Stimulated activated CD8-positive, alpha-beta memory T cell treated with anti-CD3 and anti-CD28 coated beads, Interleukin-15, amount 100 ng/mL, for 48 hours (primary cell): Measurements from ENCODE around the gene RGPD6.
"Not testable (repeated sequence)": the region's sequence is repeated elsewhere in the genome, so short reads cannot be mapped to it uniquely, and the experiment has no call there.

Source experiments
- DNase-seq, 2 donors: peaks; one replicate each; pipeline ENCODE4 v3.0.0-alpha.2; 2020; ENCODE audit warnings: low read depth in 2 of 2

Gene RGPD6

DNA sequence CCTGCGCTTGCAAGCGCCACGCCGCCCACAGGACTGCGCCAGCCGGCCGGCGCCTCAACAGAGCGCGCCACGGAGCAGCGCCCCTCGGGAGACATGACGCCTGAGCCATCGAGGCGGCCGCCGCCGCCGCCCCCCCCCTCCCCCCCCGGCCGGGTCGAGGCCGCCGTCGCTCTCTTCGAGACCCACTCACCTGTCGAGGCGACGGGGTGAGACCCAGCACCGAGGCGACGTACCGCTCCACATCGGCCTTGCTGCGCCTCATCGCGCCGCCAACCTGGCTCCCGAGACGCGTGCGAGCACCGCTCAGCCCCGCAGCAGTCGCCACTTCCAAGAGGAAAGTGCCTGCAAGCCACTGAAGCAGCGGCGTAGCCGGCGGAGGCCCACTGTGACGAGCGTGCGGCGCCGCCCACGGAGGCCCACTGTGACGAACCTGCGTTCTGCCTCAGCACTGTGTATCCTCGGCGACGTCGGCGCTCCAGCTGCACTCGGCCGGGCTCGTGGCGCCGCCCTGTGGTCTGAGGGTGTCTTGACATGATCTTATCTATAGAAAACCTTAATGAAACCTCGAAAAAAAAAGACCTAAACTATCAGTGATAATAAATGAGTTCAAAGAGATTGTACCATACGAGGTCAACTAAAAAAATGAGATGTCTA lies at the start of gene RGPD6:
Gene RGPD6, minus strand, starts transcription at position 460 of the 654 bp plus-strand sequence. Its CDS starts 198 bp downstream, at position 262.
- not testable (repeated sequence) for DNase-seq

DNA sequence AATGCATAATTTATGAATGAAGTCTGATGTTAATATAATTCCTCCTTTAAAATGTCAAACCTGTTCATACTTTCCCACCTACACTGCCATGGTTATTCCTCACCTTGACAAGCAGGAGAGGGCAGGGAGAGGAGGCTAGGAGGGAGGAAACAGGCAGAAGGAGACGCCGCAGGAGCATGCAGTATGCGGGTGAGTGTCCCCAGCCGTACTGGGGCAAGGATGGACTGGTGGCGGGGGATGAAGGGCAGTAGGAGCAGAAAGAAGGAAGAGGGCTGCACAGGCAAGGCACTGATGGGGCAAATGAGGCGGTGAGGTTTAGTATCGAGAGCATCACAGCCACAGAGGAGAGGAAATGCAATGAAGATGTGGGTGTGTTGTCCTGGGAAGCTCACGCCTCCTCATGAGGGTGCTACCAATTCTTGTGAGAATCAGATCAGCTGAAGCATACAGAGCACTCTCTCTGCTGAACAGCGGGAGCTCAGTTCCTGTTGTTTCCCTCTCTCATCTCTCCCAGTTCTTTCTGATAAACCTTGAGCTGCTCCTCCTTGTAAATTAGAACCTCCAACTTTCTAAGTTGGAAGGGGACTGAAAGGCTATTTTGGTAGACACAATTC lies 42.4 kb upstream of the RGPD6 start:
- DNase-seq = not testable (repeated sequence)

GRCh38 chr2:110613927-110614326 lies 36.9 kb upstream of the RGPD6 start:
- not testable (repeated sequence) for DNase-seq

DNA sequence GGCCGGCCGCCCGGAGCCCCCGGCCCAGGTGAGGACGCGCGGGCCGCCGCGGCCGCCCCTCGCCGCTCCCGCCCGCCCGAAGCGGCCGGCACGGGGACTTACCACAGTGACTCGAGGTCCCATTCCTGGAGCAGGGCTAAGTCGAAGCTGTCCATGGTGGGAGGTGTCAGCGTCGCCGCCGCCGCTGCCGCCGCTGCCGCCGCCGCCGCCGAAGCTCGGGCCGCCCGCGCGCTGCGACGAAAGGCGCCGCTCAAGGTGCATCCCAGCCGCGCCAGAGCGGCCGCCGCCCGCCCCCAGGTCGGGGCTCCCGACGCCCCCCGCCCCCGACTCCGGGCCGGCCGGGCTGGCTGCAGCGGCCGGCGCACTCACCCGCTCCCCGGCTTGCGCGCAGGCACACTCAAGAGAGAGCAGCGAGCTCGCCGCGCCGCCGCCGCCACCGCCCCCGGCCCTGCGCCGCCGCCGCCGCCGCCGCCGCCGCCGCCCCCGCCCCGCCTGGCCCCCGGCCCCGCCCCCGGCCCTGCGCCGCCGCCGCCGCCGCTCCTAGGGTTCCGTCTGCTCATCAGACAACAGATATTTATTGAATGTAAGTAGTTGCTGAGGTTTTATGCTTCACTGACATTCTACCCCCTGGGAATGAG lies 33.7 kb upstream of the RGPD6 start:
- not testable (repeated sequence) for DNase-seq

DNA sequence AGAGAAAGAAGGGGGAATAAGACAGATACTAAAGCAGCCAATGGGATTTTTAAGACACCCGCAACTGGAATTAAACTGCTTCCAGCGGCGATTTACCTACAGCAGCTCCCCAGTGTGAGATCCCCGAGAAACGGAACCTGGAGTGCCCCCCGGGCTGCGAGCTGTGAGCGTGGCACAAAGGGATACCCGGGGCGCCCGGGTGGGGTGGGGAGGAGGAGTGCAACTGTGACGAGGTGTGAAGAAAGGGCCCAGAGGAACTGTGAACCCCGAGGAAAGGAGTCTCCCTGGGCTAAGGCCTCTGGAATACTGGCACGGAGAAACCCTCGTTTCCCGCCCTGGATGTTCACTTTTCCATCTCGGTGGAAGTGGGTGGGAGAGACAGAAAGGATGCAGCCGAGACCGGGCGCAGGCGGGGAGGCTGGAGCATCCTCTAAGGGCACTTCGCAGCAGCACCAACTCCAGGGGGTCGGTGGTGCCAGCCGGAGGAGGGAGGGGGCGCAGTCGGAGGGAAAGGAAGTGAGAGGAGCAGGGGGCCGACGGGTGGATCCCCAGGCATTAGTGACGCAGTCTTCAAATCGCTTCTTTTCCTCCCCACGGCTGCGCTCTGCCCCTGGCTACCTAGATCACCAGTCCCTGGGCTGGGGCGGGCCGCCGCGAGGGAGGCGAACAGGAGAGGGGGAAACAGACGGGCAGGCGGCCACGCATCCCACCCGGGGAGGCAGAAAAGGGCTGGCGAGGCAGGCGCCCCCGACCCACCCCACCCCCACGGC lies 33.0 kb upstream of the RGPD6 start:
- not testable (repeated sequence) for DNase-seq

DNA sequence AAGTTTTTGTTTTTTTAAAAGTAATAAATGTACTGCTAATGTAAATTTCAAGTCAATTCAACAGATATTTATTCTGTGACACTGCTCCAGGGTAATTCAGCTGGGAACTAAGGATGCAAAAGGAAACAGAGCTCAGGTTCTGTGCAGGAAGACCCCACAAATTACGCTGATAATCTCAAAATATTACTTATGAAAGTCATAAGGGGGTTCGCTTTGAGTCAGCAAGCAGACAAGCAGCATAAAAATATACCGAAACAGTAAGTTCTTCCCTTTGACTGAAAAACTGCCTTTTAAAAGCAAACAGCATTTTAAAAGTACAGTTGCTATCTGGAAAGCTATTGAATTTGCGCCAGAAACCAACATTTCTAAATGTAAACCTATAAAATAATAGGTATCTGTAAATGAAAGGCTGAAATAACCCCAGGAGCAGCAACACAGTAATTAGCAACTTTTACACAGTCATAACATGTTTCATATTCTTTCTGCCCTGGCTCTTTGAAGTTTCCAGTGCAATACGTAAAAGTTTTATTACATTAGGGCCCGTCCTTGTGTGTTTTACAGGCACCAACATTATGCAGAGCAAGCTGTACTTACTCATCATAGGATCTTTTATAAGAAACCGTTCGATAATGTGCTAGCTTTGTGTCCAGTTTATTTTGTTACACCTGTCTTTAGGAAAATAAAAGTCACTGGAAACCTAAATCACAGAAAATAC lies 31.9 kb upstream of the RGPD6 start:
- DNase-seq = not testable (repeated sequence)

DNA sequence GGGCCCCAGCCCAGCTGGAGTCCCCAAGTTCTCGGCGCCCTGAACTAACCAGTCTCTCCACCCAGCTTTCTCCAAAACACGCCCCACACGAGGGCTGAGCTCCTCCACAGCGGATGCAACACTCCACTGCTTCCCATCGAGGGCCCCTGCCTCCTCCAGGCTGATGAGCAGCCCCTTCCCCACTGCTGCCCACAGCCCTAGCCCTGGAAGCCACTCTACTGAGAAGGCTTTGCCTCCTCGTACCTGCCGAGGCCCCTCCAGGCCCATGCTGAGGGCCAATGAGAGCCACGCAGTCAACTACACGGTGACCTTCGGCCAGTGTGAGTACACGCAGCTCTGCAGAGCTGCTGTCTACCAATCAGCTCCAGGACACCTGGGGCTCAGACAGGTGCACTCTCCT lies 28.0 kb upstream of the RGPD6 start:
- not testable (repeated sequence) for DNase-seq

GRCh38 chr2:110603917-110604591 lies 27.0 kb upstream of the RGPD6 start:
- not testable (repeated sequence) for DNase-seq

DNA sequence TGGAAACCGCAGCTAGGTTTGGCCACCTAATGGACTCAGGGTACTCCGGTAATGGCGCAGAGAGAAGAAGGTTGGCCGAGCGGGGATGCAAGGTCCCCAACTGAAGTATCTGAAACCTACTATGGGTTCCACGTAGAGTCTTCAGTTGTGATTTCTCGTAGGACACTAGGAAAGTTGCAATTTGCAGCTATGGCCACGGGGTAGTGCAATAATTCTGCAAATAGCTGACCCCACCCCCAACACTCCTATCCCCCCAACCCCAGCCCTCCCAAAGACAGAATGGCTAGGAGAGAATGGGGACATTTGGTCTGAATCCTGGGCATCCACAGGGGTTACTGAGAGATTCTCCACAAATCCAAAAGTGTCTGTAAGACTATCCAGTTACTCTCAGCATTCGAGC lies 25.1 kb upstream of the RGPD6 start:
- DNase-seq = not testable (repeated sequence)

GRCh38 chr2:110591973-110592372 lies 15.0 kb upstream of the RGPD6 start:
- DNase-seq = not testable (repeated sequence)

GRCh38 chr2:110589677-110590330 lies 12.8 kb upstream of the RGPD6 start:
- not testable (repeated sequence) for DNase-seq

GRCh38 chr2:110588520-110588919 lies 11.5 kb upstream of the RGPD6 start:
- DNase-seq = not testable (repeated sequence)

GRCh38 chr2:110579216-110579965 lies 2.4 kb upstream of the RGPD6 start:
- not testable (repeated sequence) for DNase-seq

DNA sequence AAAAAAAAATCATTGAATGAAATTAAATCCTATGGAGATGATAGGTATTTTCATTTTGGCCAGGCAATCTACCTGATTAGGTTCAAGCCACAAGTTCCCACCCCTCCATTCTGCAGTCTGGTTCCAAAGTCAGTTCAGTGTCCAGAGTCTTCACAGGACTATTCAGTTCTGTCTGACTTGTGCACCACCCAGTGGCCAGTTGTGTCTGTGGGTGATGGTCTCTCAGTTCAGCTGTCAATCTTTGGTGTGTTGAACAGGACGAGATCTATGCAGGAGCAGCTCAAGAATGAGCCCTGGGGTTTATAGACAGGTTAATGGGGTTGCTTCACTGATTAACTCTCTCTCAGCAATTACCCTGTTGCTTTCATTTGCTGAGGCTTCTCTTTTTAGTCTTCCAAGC lies 1.4 kb upstream of the RGPD6 start:
- DNase-seq = not testable (repeated sequence)

DNA sequence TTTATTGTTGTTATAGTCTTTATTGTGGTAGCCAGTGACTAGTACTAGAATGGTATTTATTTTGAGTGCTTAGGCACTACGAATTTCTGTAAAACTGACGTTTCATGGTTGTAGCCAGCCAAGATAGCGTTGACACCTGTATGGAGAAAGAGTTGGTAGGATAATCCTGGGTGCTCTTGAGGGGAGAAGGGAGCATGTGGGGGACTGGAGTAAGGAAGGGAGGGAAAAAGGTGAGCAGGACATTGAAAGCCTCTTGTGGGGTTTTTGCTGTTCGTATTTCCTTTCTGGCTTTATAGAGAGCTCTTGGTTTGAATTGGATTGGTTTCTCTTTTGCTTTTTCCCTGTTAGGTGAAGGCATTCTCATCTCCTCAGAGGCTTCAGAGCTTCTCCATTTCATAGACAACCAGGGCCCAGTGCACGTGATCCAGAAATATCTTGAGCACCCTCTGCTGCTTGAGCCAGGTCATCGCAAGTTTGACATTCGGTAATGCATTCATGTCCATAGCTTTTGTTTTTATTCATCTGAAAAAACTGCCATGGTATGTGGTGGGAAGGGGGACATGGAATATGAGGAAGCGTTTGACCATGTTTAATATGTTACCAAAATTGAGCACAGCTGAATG lies 77.2 kb downstream of the RGPD6 start:
- DNase-seq = not testable (repeated sequence)

DNA sequence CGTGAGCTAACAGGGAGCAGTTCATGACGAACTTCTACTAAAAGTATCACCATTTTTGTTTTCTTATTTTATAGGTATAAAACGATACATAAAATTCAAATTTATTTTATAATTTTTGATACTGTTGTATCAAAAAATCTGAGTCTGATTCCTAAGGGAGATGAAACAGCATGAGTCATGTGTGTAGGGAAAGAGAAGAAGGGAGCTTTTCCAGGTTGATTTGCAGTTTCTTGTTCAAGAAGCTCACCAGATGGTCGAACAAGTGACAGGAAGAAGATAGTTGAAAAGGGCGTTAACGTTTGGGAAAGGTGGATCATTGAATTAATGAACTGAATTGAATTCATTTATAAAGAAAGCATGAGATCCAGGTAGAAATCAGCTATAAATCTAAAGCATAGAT lies 81.0 kb downstream of the RGPD6 start:
- DNase-seq = not testable (repeated sequence)

DNA sequence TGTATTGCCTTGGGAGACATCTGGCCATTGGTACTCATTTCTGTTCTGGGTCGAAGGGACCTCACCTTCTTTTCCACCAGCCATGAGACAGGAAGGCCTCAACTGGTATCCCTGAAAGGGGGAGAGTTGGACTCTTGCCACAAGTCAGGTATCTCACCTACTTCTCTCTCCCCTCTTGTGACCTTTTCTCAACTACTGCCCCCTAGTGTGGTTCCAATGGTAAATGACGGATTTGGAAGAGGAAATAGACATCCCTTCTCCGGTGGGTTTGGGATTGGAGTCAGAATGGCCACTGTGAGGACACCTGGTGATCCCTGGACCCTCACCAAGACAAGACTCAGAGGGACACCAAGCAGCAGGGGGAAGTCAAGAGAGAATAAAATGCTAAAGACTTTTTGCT lies 82.5 kb downstream of the RGPD6 start:
- not testable (repeated sequence) for DNase-seq

DNA sequence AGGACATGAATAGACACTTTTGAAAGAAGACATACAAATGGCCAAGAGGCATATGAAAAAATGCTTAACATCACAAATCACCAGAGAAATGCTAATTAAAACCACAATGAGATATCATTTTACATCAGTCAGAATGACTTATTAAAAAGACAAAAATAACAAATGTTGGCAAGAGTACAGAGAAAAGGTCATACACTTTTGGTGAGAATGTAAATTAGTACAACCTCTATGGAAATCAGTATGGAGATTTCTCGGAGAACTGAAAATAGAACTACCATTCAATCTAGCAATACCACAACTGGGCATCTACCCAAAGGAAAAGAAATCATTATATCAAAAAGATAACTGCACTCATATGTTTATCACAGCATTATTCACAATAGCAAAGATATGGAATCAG lies 88.0 kb downstream of the RGPD6 start:
- not testable (repeated sequence) for DNase-seq

DNA sequence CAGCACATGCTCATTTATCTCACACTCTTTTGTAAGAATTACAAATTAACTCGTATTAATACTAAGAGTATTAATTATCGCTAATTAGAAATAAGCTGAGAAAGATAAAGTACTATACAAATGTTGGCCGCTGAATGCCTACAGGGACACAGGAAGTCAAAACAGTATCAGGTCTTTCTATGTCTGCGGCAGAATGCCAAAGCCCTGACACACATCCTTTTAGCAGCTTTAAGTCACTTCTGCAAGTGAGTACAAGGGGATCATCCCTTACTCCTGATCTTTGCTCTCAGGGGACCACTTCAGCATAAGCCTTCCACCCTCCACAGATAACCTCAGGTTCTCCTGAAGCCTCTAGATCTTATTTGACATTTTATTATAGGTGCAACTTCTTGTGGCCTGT lies 94.3 kb downstream of the RGPD6 start:
- not testable (repeated sequence) for DNase-seq
